ENCODE data around the gene SCO1.
"Not testable (repeated sequence)": the region's sequence is repeated elsewhere in the genome, so short reads cannot be mapped to it uniquely, and the experiment has no call there.

The SCO1 gene

DNA sequence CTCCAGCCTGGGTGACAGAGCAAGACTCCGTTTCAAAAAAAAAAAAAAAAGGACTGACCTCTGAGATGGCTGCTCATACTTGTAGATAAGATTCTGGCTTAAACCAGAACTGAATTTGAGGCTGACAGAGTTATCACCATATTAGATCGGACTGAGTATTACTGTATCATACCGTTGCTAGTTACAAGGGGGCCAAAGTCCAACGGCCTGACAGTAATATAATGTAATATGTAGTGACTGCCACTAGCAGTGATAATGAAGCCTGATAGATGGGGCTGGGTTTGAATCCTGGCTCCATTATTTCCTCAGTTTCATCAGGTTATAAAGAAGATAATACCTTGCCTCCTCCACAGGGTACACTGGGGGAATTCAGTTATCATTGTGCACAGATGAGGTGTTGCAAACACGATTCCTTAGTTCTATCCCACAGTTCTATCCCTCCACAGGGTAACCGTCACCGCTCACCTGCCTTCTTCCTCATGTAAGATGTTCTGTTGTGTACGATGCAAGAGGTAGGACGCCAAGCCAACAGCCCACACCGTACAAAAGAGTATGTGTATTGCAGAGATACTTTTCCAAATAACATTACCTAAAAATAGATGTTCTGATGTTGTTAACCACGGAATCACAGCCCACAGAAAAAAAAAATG is 27.3 kb upstream of the SCO1 start:
- no peak for DNase-seq

DNA sequence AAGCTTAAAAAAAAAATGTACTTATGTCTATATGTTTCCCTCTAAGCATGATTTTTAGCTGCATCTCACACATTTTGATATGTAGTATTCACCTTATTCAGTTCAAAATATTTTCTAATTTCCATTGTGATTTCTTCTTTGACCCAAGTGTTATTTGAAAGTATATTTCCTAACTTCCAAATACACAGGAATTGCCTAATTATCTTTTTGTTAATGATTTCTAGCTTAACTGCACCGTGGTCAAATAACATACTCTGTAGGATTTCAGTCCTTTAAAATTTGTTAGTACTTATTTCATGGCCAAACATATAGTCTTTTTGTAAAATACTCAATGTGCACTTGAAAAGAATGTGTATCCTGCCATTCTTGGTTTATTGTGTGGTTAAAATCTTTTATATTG is 21.2 kb upstream of the SCO1 start:
- DNase-seq = no peak

DNA sequence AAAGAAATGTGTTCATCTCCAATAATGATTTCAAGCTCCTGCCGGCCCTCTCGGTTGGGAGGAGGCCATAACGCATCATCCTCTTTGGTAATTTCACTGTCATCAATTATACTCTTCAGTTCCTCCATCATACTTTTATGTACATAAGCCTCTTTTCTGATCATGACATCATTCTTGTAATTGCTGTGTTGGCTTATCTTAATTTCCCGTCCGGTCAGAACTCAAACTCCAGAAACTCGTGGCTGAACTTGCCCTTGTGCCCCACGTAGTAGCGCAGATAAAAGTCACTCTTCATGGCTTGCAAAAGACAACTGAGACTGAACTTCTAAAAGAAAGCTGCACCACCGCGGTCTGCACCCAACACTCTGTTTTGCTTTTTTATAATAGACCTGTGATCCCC is 18.9 kb upstream of the SCO1 start:
- no peak for DNase-seq

DNA sequence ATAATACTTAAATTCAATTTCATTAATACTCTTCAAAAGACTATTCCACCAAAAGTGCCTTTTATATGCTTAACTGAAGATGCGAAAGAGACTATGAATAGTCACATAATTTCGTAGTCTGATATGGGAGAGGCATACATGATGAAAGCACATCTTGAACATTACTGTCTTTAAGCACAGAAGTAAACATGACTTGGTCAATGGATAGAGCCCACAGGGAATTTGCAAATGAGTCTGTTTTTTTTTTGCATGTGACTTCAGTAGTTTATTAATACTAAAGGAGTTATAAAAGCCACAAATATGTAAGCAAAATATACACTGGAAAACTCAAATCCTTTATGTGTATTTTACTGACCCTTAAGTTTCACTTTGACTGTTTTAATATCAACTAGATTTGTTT is 16.0 kb upstream of the SCO1 start:
- no peak for DNase-seq

DNA sequence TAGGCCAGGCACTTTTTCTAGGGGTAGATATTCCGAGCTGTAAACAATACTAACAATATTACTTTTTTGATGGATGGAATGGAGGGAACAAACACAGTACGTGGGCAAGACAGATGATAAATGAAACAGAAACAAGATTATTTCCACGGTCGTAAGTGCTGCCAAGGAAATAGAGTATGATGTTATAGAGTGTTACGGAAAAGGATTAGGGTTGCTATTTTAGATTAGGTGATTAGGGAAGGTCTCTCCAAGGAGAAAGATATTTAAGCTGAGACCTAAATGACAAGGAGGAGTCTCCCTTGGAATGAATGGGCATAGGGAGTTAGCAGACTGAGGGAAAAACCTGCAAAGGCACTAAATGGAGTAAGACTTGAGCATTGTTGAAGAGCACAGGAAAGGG is 8.4 kb upstream of the SCO1 start:
- DNase-seq = no peak

DNA sequence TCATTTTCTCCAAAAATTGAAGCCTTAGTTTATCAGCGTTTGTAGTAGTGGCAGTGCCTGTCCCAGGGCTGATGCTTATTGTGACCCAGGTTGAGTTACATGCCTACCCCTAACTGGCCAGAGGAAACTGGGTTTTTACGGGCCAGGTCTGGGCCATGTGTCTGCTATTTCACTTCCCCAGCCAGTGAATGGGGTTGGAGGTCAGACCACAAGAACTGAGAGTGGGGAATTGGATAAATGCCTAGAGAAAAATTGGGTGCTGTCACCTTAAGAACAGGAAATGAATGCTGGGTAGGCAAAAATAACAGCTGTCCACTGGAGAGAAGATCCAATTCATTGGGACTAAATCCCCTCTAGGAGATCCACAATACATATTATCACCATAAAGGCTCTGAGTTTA is 5.2 kb upstream of the SCO1 start:
- no peak for DNase-seq

DNA sequence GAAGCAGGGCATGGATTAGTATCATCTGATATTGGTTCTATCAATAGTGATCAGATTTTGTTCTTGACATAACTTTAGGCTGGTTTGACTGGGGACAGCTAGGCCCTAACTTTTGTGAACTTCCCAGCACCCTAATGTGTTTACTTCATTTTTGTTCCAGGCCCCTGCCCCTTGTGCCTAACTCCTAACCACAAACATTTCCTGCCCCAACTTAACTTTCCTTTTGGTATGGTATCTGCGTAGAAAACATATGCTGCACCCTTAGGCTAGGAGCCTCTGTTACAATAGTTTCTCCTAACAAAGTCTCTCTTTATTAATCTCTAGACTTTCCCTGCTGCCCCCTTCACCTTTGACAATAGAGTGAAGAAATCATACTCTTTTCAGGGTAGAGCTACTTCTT is 2.5 kb upstream of the SCO1 start:
- DNase-seq = no peak

DNA sequence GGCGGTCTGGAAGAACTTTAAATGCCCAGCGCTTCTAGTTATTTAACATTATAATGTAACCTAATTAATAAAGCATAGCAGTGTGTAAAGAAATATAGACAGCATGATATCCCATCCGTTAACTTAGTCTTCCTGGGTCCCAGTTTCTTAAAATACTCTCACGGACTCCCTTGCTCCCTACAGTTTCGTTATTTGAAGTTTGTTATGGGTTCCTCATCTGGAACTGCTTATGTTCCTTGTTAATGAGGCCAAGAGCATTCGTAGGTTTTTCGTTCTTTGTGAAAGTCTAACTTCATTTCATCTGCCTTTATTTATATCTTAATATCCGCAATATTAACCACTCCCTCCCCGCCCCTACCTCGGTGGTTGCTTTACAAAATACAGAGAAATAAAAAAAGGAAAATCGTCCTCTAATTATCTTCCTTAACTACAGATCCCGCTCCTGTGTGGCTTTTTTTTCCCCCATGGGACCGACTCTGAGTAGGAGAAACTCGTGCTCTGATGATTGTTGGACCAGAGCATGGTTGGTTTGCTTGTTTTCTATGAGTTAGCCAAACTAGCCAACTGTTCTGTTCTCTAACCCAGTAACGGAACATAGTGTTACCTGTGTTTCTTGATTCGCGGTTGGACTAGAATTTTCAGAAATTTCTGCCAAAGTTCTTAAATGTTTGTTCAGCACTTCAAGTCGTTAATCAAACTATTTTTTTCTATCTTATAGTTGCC is 924 bp upstream of the SCO1 start:
- DNase-seq = no peak

DNA sequence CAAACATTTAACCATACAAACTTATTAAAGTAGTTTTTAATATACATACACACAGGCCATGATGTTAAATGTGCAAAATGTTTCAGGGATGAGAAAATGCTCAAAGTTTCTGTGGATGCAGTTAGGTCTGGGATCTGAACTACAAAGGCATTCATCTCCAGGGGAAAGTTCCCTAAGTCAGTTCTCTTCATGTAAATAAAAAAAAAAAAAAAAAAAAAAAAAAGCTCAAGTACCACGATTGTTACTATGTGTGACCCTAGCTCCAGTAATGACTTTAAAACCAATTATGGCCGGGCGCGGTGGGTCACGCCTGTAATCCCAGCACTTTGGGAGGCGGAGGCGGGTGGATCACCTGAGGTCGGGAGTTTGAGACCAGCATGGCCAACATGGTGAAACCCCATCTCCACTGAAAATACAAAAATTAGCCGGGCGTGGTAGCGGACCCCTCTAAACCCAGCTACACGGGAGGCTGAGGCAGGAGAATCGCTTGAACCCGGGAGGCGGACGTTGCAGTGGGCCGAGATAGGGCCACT is 1.4 kb downstream of the SCO1 start:
- DNase-seq = not testable (repeated sequence)

DNA sequence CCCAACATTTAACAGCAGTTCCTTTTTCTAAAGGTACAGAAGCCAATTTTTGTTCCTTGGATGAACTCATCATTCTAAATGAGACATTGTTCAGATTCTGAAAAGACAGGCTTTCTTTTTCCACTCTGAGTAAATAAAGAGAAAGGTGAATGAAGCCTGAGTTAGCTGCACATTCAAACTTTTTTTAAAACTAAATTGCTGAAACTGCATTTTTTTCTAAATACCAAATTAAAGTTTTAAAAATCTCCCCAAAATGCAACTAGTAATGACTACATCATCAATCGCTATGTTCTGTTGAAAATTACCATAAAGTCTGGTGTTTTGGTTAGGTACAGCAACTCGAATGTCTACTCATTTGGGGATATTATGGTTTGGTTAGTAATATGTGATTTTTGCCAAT is 9.8 kb downstream of the SCO1 start:
- DNase-seq = no peak

DNA sequence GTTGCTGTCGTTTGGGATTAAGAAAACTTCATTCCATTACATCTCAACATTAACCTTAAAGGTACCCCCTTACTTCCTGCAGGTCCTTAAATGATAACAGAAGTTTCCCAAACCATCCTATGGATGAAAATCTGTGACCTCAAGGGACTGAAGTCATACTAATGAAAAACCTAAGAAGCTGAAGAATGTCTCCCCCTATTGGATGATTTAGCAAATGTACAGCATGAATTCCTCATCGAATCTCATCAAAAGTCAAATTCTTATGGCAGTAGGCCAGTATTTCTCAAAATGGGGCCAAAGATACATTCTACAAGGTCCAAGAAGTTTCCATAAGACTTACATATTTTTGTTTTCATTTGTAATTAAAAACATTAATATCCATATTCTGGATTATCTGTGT is 13.5 kb downstream of the SCO1 start:
- DNase-seq = peak; percentile 1

DNA sequence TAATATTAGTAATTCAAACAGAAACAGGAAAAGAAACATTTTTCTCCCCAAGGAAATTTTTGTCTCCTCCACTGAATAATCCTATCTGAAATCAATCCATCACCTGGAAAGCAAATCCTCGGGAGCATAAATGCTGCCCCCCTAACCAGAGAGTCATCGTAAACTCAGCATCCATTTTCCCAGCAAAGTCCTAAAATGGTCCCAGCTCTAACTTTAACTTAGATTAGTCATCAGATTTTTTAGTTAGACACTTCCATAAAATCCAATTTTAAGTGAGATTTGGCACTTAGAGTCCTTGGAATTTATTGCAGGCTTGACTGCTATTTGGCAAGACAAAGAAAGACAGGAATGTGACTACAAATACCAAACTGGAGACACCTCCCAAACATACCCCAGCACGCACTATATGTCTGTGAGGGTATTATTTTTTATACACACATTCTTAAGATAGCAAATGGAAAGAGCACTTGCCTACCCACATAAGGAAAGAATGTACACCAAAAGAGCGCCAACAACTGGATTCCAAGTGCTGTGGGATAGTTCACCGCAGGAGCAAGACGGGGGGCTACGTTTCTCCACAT is 15.4 kb downstream of the SCO1 start:
- DNase-seq = no peak

DNA sequence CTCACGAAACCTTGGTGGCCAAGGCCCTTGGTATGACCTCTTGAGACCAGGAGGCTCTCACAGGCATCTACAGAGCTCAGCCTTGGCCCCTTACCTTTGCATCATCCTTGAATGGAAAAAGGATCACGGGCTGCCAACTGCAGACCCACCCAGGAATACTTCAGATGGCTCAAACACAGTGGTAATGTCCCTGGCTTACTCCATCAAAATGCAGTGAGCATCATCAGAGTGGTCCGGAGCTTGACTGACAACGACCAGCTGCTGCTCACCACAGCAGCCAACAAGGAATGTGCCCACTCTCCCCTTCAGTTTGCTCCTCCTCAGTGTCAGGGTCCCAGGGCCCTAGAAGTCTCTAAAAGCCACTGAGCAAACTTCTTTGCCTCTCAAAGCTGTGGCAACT is 22.6 kb downstream of the SCO1 start:
- no peak for DNase-seq

DNA sequence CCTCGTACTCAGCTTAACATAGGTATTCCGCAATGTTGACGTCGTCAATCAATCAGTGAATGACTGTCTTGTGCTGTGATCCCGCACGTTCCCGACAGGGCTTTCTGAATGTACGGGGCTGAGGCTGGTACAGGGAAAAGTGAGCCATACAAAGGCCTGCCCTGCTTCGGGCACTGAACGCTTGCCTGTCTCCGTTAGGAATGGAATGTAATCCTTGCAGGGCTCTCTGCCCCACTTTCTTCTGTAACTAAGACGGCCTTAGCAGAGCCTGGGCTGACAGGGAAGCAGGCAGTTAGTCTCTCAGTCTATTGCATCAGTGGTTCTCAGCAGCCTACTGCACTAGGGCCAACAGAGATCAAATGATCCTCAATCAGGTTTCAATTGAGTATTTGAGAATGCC is 24.0 kb downstream of the SCO1 start:
- no peak for DNase-seq

DNA sequence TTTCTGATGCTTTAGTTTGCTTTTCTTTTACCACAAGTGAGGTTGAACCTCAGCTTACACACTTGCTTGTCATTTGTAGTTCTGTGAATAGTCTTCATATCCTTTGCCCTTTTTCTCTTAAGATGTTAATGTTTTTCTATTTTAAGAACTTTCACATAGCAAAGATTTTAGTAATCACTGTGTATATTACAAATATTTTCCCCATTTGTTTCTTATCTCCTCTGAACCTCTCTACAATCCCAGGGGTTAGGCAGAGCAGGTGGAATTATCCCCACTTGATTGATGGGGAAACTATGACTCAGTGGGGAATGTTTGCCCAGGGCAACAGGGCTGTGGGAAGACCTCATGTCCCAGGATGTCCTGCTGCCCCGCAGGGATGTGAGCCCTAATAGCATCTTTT is 28.6 kb downstream of the SCO1 start:
- DNase-seq = no peak

DNA sequence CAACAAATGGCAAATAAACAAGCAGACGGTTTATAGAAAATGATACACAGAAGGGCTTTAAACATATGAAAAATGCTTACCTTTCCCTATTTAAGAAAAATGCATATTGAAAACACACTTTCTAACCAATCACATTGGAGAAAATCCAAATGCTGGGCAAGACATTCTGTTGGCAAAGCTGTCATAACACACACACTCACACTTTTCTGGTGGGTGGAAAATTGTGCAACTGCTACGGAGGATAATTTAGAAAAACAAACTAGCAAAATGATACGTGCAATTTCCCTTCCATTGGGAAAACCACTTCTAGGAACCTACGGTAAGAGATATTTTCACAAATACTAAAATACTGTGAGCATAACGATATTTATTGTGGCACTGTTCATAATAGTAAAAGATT is 30.4 kb downstream of the SCO1 start:
- DNase-seq = no peak

DNA sequence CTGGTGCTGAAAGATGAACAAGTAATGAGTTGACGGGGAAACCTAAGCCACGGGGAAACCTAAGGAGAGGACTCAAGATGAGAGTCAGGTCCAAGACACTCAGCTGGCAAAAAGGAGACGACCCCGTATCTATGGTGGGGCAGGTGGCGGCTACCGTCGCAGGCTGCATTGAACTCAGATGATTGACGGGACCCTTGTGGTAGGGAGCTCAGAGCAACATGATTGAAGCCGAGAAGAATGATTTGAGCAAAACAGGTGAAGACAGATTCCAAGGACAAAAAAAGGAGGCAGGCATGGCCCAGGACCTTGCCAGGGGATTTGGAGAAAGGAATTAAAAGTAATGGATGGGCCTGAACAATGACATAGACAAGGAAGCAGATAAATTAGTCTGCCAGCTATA is 32.8 kb downstream of the SCO1 start:
- DNase-seq = no peak

DNA sequence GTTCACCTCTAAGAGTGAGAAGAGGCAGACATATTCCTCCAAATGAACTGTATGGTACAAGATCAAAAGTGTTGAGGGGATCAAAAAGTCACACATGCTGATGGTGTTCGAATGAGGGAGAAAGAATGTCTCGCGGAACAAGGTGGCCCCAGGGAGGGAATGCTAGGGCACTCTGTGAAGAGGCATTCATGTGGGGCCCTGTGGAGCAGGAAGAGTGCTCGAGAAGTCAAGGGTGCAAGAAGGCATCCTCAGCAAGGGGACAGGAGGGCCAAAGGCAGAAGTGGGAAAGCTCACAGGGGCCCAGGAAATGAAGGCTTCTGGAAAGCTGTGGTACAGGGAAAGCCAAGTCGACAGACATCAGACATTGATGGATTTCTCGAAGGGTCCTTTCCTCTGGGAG is 34.1 kb downstream of the SCO1 start:
- no peak for DNase-seq

DNA sequence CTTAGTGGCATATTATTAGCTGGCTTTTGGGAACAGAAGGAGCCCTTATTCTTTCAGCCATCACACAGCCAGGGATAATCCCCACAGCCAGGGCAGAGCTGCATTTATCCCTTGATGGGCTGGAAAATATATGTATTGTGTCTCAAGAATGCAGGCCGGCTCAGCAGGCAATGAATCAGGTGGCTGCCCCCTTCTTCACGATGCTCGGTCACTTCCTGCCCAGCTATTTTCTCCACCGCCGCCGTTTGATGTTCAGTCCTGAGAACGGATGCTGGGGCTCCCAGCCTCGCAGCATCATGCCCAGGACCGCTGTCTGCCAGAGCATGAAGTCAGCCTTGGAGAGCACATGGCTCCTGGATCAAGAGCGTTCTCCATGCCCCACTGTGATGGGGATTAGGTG is 35.9 kb downstream of the SCO1 start:
- no peak for DNase-seq

DNA sequence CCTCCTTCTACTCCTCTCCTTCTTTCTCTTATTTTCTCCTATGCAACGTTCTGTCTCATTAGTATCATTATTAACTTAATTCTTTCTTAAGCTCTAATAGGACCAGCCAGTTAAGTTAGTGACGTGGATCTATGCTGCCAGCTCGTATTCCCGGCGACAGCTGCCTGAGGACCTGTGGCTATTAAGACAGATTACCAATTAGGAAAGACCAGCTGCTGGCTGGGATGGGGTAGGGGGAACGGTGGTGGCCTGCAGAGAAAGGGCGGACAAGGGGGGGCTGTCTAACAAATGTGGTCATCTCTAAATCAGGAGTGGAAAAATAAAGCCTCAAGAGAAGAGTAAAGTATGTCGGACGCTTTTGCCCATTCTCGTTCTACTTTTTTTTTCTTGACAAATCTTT is 39.5 kb downstream of the SCO1 start:
- DNase-seq = no peak

DNA sequence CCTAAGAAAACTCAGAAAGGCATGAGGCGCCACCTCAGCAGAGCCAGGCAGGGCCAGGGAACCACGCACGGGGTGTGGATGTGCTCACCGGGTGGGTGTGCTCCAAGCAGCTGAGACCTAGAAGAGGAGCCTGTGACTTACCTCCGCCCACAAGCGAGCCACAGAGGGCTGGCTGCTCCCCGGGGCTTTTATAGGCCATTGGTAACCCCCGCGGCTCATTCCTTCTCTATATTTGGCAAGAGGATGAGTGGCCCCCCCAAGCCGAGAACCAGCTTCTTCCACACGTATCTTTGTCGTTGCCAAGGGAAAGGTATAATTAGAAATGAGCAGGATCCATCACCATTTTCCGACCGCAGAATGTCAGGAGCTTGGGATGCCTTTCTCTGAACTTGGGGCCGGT is 40.2 kb downstream of the SCO1 start, which contains the start of gene MYH3:
Gene MYH3, minus strand, starts transcription at position 162 of the 400 bp plus-strand sequence. CDS start 2,245 bp downstream, outside the sequence.
- no peak for DNase-seq

DNA sequence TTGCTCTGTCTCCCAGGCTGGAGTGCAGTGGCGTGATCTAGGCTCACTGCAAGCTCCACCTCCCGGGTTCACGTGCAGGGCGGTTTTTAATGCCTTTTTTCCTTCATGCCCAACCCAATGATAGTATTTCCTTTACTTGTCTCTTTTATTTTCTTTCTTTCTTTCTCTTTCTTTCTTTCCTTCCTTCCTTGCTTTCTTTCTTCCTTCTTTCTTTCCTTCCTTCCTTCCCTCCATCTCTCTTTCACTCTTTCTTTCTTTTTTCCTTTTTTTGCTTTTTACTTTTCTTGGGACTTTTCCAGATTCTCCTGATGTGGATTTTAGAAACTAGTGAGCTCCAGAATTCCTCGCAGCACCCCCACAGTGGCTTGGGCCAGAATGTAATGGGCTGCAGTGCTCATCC is 43.3 kb downstream of the SCO1 start:
- DNase-seq = no peak

DNA sequence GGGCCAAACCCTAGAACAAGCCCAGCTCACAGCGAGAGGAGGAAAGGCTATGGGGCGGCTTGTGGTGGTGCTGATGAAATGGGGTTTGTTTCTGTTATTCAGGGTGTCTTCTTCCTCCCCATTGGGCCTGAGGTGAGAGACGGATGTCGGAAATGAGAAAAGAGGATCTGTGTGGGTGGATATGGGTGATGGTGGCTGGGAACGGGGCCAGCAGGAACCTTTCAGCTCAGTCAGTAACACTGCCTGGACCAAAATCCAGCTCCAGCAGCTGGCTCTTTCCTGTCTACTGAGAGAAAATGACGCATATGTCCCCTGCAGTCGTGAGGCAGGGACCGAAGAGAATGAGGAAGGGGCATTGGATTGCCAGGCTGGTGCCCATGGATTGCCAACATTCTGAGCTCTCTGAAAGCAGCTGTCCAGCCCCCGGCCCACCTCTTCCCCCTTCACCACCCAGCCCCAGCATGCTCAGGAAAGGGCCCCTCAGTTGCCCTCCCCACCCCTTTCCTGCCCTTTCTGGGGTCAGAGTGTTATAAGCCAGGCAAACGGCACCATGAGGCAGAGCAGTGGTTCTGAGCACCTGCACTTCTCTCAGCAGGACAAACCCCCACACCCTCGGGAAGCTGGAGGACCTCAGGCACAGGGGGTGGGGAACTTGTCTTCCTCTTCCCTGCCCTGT is 44.2 kb downstream of the SCO1 start:
- DNase-seq = no peak

DNA sequence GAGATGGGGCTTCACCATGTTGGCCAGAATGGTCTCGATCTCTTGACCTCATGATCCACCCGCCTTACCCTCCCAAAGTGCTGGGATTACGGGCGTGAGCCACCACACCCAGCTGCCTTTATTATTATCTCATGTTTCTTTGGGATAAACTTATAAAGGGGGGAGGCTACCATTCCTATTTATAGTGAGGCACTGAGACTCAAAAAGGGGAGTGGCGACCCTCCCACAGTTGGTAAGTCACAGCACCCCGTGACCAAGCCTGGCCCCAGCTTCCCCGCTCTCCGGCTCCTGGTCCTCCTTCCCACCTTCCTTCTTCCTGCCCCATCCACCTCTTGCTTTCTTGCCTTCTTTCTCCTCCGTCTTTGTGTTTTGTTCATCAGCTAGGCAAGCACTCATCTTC is 45.4 kb downstream of the SCO1 start:
- no peak for DNase-seq
